HG02623 (cell line): ENCODE data around the gene ZNF665.
"Not testable (repeated sequence)": the region's sequence is repeated elsewhere in the genome, so short reads cannot be mapped to it uniquely, and the experiment has no call there.

ENCODE experiments used
- ATAC-seq: cut with Tn5 transposase; IDR thresholded peaks from one replicate; pipeline ENCODE4 v1.9.1; 2021; ENCODE audit warnings: moderate library complexity; ENCODE audit not compliant: unreplicated experiment

The ZNF665 gene

GRCh38 chr19:53192771-53193534 lies at the start of gene ZNF665:
TSS of gene ZNF665 (minus strand) at chr19:53193358. CDS start at chr19:53182898, 10,460 bp downstream.
- ATAC-seq = no peak

- ATAC-seq = no peak
Observed at GRCh38 chr19:53237114-53237777, 44.1 kb upstream of the ZNF665 start.

- ATAC-seq = no peak
Observed at GRCh38 chr19:53224606-53225005, 31.4 kb upstream of the ZNF665 start.

- ATAC-seq = not testable (repeated sequence)
Observed at GRCh38 chr19:53222716-53223115, 29.6 kb upstream of the ZNF665 start.

GRCh38 chr19:53212703-53213320 lies 19.7 kb upstream of the ZNF665 start:
- ATAC-seq = no peak

GRCh38 chr19:53211554-53211953 lies 18.4 kb upstream of the ZNF665 start:
- not testable (repeated sequence) for ATAC-seq

- no peak for ATAC-seq
Observed at GRCh38 chr19:53196777-53197396, 3.7 kb upstream of the ZNF665 start.

- ATAC-seq = no peak
Observed at GRCh38 chr19:53195265-53195903, 2.2 kb upstream of the ZNF665 start.

GRCh38 chr19:53193535-53194222 lies 521 bp upstream of the ZNF665 start:
- ATAC-seq = no peak

GRCh38 chr19:53190253-53190652 lies 2.9 kb downstream of the ZNF665 start:
- no peak for ATAC-seq

GRCh38 chr19:53189691-53190198 lies 3.4 kb downstream of the ZNF665 start:
- not testable (repeated sequence) for ATAC-seq

GRCh38 chr19:53185155-53185882 lies 7.8 kb downstream of the ZNF665 start:
- not testable (repeated sequence) for ATAC-seq

- ATAC-seq = no peak
Observed at GRCh38 chr19:53183146-53183764, 9.9 kb downstream of the ZNF665 start.

GRCh38 chr19:53182202-53182601 lies 11.0 kb downstream of the ZNF665 start:
- no peak for ATAC-seq

- no peak for ATAC-seq
Observed at GRCh38 chr19:53177986-53178385, 15.2 kb downstream of the ZNF665 start.

- ATAC-seq = no peak
Observed at GRCh38 chr19:53172889-53173288, 20.3 kb downstream of the ZNF665 start.

- ATAC-seq = no peak
Observed at GRCh38 chr19:53165691-53166091, 27.5 kb downstream of the ZNF665 start.

GRCh38 chr19:53161123-53161522 lies 32.0 kb downstream of the ZNF665 start:
- ATAC-seq = no peak

GRCh38 chr19:53160350-53160749 lies 32.8 kb downstream of the ZNF665 start:
- ATAC-seq = no peak
